ENCODE measurements around the gene CHRNA3. TPM values are rescaled to one million over a fixed set of nuclear protein-coding genes. Genes with fewer than 3 reads are reported as not detected.

The CHRNA3 gene
- total RNA-seq, 1 donor from 2014 or later: not detected

- no peak for DNase-seq (ENCODE audit: low read depth)
- FAIRE-seq: no peak
- H3K4me3 ChIP-seq (ENCODE audit: low read depth, low read length): no peak overlapping the region
- no peaks in the 10 kb centered on the region for H3K27me3 ChIP-seq (ENCODE audit: control insufficient read depth, insufficient read depth, low read length)
- no peak for TF ChIP-seq CTCF (IDR thresholded peaks at IDR 0.05; ENCODE audit: insufficient read depth, low read length, severe bottlenecking)
- H3K36me3 ChIP-seq (ENCODE audit: control insufficient read depth, insufficient read depth, low read length): peaks cover 3% of the 10 kb centered on the region
Measured at GRCh38 chr15:78552597-78552996, 68.2 kb downstream of the CHRNA3 start.

- TF ChIP-seq CTCF (IDR thresholded peaks at IDR 0.05; ENCODE audit: insufficient read depth, low read length, severe bottlenecking): no peak
- Histone ChIP-seq H3K27me3 (ENCODE audit: control insufficient read depth, insufficient read depth, low read length) (no peaks in the 10 kb centered on the region), H3K36me3 (ENCODE audit: control insufficient read depth, insufficient read depth, low read length) (peaks cover 5% of the 10 kb centered on the region), H3K4me3 (ENCODE audit: low read depth, low read length) (no peak overlapping the region)
- DNase-seq (ENCODE audit: low read depth): no peak
- FAIRE-seq: no peak
Measured at GRCh38 chr15:78551902-78552301, 68.9 kb downstream of the CHRNA3 start.

GRCh38 chr15:78550815-78551214 lies 70.0 kb downstream of the CHRNA3 start:
- FAIRE-seq: no peak

GRCh38 chr15:78550194-78550593 lies 70.6 kb downstream of the CHRNA3 start:
- no peak for TF ChIP-seq CTCF (IDR thresholded peaks at IDR 0.05; ENCODE audit: insufficient read depth, low read length, severe bottlenecking)
- FAIRE-seq: no peak
- H3K27me3 ChIP-seq (ENCODE audit: control insufficient read depth, insufficient read depth, low read length): no peaks in the 10 kb centered on the region
- DNase-seq (ENCODE audit: low read depth): no peak
- H3K36me3 ChIP-seq (ENCODE audit: control insufficient read depth, insufficient read depth, low read length): peaks cover 13% of the 10 kb centered on the region
- H3K4me3 ChIP-seq (ENCODE audit: low read depth, low read length): no peak overlapping the region

More at GRCh38 chr15:78550815-78551214, 70.0 kb downstream of the CHRNA3 start:
- peaks cover 10% of the 10 kb centered on the region for H3K36me3 ChIP-seq (ENCODE audit: control insufficient read depth, insufficient read depth, low read length)
- H3K4me3 ChIP-seq (ENCODE audit: low read depth, low read length): no peak overlapping the region
- no peaks in the 10 kb centered on the region for H3K27me3 ChIP-seq (ENCODE audit: control insufficient read depth, insufficient read depth, low read length)
- TF ChIP-seq CTCF (IDR thresholded peaks at IDR 0.05; ENCODE audit: insufficient read depth, low read length, severe bottlenecking): no peak
- no peak for DNase-seq (ENCODE audit: low read depth)

Other genes with a start within 250 kb of the CHRNA3 start
- 12.6 and 16.4 TPM in 2 replicates for gene IREB2, start 182.8 kb downstream of the CHRNA3 start, total RNA-seq
- gene HYKK, start 113.4 kb downstream of the CHRNA3 start, total RNA-seq: 1.2 and 1.3 TPM in 2 replicates
- 141 and 183 TPM in 2 replicates for gene PSMA4, start 80.6 kb downstream of the CHRNA3 start, total RNA-seq
- gene CHRNA5, start 55.5 kb downstream of the CHRNA3 start, total RNA-seq: 1.3 and 2.4 TPM in 2 replicates
- under 0.01 TPM in 1 of 2 replicates, not detected in the other for gene CHRNB4, start 20.2 kb upstream of the CHRNA3 start, total RNA-seq
- gene ADAMTS7, start 190.5 kb upstream of the CHRNA3 start, total RNA-seq: 0.51 and 0.53 TPM in 2 replicates

Data from bronchial epithelial cell (primary cell).